Activated CD4-positive, alpha-beta T cell treated with anti-CD3 and anti-CD28 coated beads, Interleukin-2, Interleukin-6, amounts not matched to agents 100 ng/mL and 50 ng/mL, durations not matched to agents 16 hours and 8 hours (primary cell): ENCODE results near the gene ANTXR1.
"Not testable (repeated sequence)": the region's sequence is repeated elsewhere in the genome, so short reads cannot be mapped to it uniquely, and the experiment has no call there.

Experiments used
- DNase-seq: peaks from one replicate; pipeline ENCODE4 v3.0.0-alpha.2; 2020

ANTXR1 gene

GRCh38 chr2:69213782-69214181 is 200.8 kb downstream of the ANTXR1 start:
- no peak for DNase-seq

- DNase-seq, result no peak
Observed at GRCh38 chr2:69214898-69215297, 201.9 kb downstream of the ANTXR1 start.

- DNase-seq, result no peak
Observed at GRCh38 chr2:69216535-69217332, 203.8 kb downstream of the ANTXR1 start.

GRCh38 chr2:69217333-69218080 is 204.5 kb downstream of the ANTXR1 start:
- no peak for DNase-seq

GRCh38 chr2:69221512-69221911 is 208.5 kb downstream of the ANTXR1 start:
- no peak for DNase-seq

GRCh38 chr2:69221960-69222751 is 209.2 kb downstream of the ANTXR1 start:
- no peak for DNase-seq

- no peak for DNase-seq
Observed at GRCh38 chr2:69222953-69223658, 210.1 kb downstream of the ANTXR1 start.

- no peak for DNase-seq
Observed at GRCh38 chr2:69223759-69224511, 211.0 kb downstream of the ANTXR1 start.

- no peak for DNase-seq
Observed at GRCh38 chr2:69224512-69224837, 211.5 kb downstream of the ANTXR1 start.

GRCh38 chr2:69225933-69226332 is 213.0 kb downstream of the ANTXR1 start:
- no peak for DNase-seq

GRCh38 chr2:69226903-69227302 is 213.9 kb downstream of the ANTXR1 start:
- no peak for DNase-seq

- DNase-seq, result no peak
Observed at GRCh38 chr2:69227716-69228115, 214.7 kb downstream of the ANTXR1 start.

- DNase-seq, result not testable (repeated sequence)
Observed at GRCh38 chr2:69230946-69231345, 218.0 kb downstream of the ANTXR1 start.

- no peak for DNase-seq
Observed at GRCh38 chr2:69231612-69232277, 218.8 kb downstream of the ANTXR1 start.

GRCh38 chr2:69235835-69236234 is 222.9 kb downstream of the ANTXR1 start:
- DNase-seq, result not testable (repeated sequence)

- DNase-seq, result no peak
Observed at GRCh38 chr2:69237070-69237670, 224.2 kb downstream of the ANTXR1 start.

- no peak for DNase-seq
Observed at GRCh38 chr2:69238449-69239031, 225.6 kb downstream of the ANTXR1 start.

- no peak for DNase-seq
Observed at GRCh38 chr2:69241093-69241492, 228.1 kb downstream of the ANTXR1 start.

GRCh38 chr2:69241664-69242514 is 228.9 kb downstream of the ANTXR1 start:
- DNase-seq, result no peak

GRCh38 chr2:69242651-69243051 is 229.7 kb downstream of the ANTXR1 start:
- no peak for DNase-seq
